Liver (tissue), 9 donors: ENCODE measurements around the gene AGAP9. TPM values are rescaled to one million over a fixed set of nuclear protein-coding genes. Genes with fewer than 3 reads are reported as not detected.
A peak's percentile ranks its signal among the peaks of the same experiment; 100 is the strongest.
"Not testable (repeated sequence)": the region's sequence is repeated elsewhere in the genome, so short reads cannot be mapped to it uniquely, and the experiment has no call there.

Experiments used
- DNase-seq: peaks from one replicate; pipeline ENCODE4 v3.0.0-alpha.2; 2017; ENCODE audit warnings: low spot score
- H3K27ac ChIP-seq, 2 donors: one replicate each; pipeline ENCODE4 v1.7.0; 2013; ENCODE audit warnings: inconsistent platforms in 2 of 2, low read length in 2 of 2, control low read depth in 1 of 2, low read depth in 1 of 2, mild to moderate bottlenecking in 1 of 2
- H3K27me3 ChIP-seq, 4 donors: one replicate each; pipeline versions ENCODE4 v1.6.1 to v1.7.0; 2013; ENCODE audit warnings: low read length in 3 of 4, inconsistent platforms in 1 of 4, mild to moderate bottlenecking in 1 of 4, moderate library complexity in 1 of 4; ENCODE audit not compliant: control insufficient read depth in 4 of 4, insufficient read depth in 4 of 4
- H3K36me3 ChIP-seq, 4 donors: one replicate each; pipeline versions ENCODE4 v1.6.1 to v1.7.0; 2013; ENCODE audit warnings: low read length in 3 of 4, mild to moderate bottlenecking in 3 of 4, low read depth in 1 of 4, moderate library complexity in 1 of 4; ENCODE audit not compliant: control insufficient read depth in 4 of 4, insufficient read depth in 3 of 4
- H3K4me1 ChIP-seq, 4 donors: one replicate each; pipeline versions ENCODE4 v1.6.1 to v1.7.0; 2013; ENCODE audit warnings: low read length in 3 of 4, mild to moderate bottlenecking in 3 of 4, moderate library complexity in 1 of 4; ENCODE audit not compliant: control insufficient read depth in 4 of 4, insufficient read depth in 4 of 4
- H3K4me3 ChIP-seq, 3 donors: one replicate each; pipeline versions ENCODE4 v1.6.1 to v1.7.0; 2013; ENCODE audit warnings: low read length in 3 of 3, control low read depth in 1 of 3, low read depth in 1 of 3, mild to moderate bottlenecking in 1 of 3
- H3K9ac ChIP-seq, 2 donors: one replicate each; pipeline ENCODE4 v1.7.0; 2013; ENCODE audit warnings: low read length in 2 of 2, mild to moderate bottlenecking in 2 of 2, moderate library complexity in 2 of 2, control low read depth in 1 of 2, low read depth in 1 of 2
- H3K9me3 ChIP-seq, 4 donors: one replicate each; pipeline versions ENCODE4 v1.6.1 to v1.7.0; 2013; ENCODE audit warnings: low read length in 3 of 4; ENCODE audit not compliant: control insufficient read depth in 4 of 4
- EGR1 ChIP-seq, 2 donors: IDR thresholded peaks; 2 replicates each; pipeline ENCODE4 v1.6.1; 2016 to 2018; ENCODE audit warnings: antibody characterized with exemption in 2 of 2, low read depth in 2 of 2
- GABPA ChIP-seq, 2 donors: IDR thresholded peaks in 1 of 2; conservative IDR thresholded peaks in 1 of 2; 2 replicates each; pipeline ENCODE4 v1.6.1; 2016; ENCODE audit warnings: antibody characterized with exemption in 2 of 2, mild to moderate bottlenecking in 1 of 2, moderate library complexity in 1 of 2
- HNF4A ChIP-seq, 2 donors: conservative IDR thresholded peaks; 2 replicates each; pipeline ENCODE4 v1.6.1; 2016; ENCODE audit warnings: antibody characterized with exemption in 2 of 2, mild to moderate bottlenecking in 2 of 2
- JUND ChIP-seq, 2 donors: IDR thresholded peaks; 2 replicates each; pipeline ENCODE4 v1.6.1; 2016; ENCODE audit warnings: antibody characterized with exemption in 2 of 2
- RAD21 ChIP-seq, 2 donors: IDR thresholded peaks; 2 replicates each; pipeline ENCODE4 v1.6.1; 2016; ENCODE audit warnings: antibody characterized with exemption in 2 of 2, mild to moderate bottlenecking in 2 of 2
- RXRA ChIP-seq, 2 donors: IDR thresholded peaks; 2 replicates each; pipeline ENCODE4 v1.6.1; 2017 to 2018; ENCODE audit warnings: antibody characterized with exemption in 2 of 2, mild to moderate bottlenecking in 1 of 2
- SP1 ChIP-seq: IDR thresholded peaks from 2 replicates; pipeline ENCODE4 v1.6.1; 2018; ENCODE audit warnings: antibody characterized with exemption, mild to moderate bottlenecking
- TAF1 ChIP-seq: conservative IDR thresholded peaks from 2 replicates; pipeline ENCODE4 v1.6.1; 2016; ENCODE audit warnings: antibody characterized with exemption, mild to moderate bottlenecking
- YY1 ChIP-seq: IDR thresholded peaks from 2 replicates; pipeline ENCODE4 v1.6.1; 2016; ENCODE audit warnings: antibody characterized with exemption, mild to moderate bottlenecking
- WGBS: extraction: QIAGEN DNeasy Blood & Tissue Kit; methylation state at CpG from one replicate; pipeline ENCODE4 v1.1.7; 2013; 5-methylcytosine and 5-hydroxymethylcytosine counted together
- polyA plus RNA-seq, 2 donors: library from polyadenylated mRNA; stranded (reverse) in 1 of 2; unstranded in 1 of 2; fragments of 200-250 nt in 1 of 2; fragments of >200 nt in 1 of 2; fragmentation: Nextera tagmentation in 1 of 2; extraction: Ambion mirVana in 1 of 2; gene quantifications; one replicate each; pipeline versions ENCODE4 v1.2.1 to v1.2.3, GENCODE V29; 2013 to 2015
- total RNA-seq, 2 donors: library from RNA; depleted of rRNA; stranded (reverse); fragments of >200 nt; gene quantifications; one replicate each; pipeline ENCODE4 v1.2.3, GENCODE V29; 2014
- TF ChIP-seq, protein P1 (sequence below): IDR thresholded peaks from 2 replicates; pipeline ENCODE4 v1.6.1; 2016; ENCODE audit warnings: antibody characterized with exemption
- TF ChIP-seq, protein P2 (sequence below): IDR thresholded peaks from 2 replicates; pipeline ENCODE4 v1.6.1; 2016; ENCODE audit warnings: antibody characterized with exemption
- TF ChIP-seq, protein P3 (sequence below): IDR thresholded peaks from 2 replicates; pipeline ENCODE4 v1.6.1; 2016; ENCODE audit warnings: antibody characterized with exemption, mild to moderate bottlenecking
- donor health status: healthy.
- donor health status: healthy.
- donor health status: healthy.
- donor health status: healthy.
- donor health status: healthy.

AGAP9 gene
- total and polyA plus RNA-seq, 4 donors, result 1.0 to 10.8 (median 3.3) TPM

DNA sequence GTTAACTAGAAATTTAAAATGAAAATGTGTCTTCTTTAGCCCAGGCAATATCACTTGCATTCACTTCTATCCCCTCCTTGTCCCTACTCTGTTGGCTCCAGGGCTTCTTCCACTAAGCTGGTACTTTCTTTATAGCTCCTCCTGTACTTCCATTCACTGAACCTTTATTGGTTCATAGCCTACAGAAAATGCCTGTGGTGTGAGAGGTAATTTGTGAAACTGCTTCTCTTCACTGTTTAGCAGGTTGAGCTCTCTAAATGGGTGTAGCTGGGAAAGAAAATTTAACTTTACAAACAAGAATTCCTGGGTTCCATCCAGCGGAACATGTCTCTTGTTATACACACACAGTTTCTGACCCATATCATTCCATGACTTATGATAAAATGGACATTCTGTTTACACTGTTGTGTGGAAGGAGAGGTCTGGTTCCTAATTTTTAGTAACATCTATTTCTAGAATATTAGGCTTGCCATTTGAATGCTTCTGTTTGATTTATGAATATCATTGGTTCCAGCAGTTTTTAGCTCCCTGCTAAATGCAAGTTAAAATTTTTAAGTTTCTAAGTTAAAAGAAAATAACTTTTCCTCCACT, 36.4 kb upstream of the AGAP9 start:
- H3K9ac ChIP-seq, H3K4me3 ChIP-seq, H3K27me3 ChIP-seq, H3K4me1 ChIP-seq, H3K36me3 ChIP-seq, DNase-seq, H3K27ac ChIP-seq, H3K9me3 ChIP-seq: not testable (repeated sequence)
- WGBS, result 94% methylated on average over 1 of the region's 1 CpG

DNA sequence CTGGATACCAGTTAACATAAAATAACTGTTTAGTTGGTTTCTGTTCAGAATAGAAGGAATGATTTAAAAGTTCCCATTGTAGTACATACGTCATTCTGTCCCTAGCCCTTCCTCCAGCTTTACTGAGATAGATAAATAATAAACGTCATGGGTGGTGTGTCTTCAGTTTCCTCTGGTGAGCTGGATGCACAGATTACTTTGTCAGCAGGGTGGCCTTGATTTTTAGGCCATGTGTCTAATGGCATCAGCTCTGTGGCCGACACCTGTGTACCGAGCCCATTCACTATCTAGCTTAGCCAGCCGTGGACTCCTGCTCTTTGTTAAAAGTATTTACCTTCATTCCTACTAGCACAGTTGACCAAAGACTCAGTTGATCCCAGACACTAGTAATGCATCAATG, 34.7 kb upstream of the AGAP9 start:
- peak; percentile 33 for DNase-seq
- not testable (repeated sequence) for H3K4me1 ChIP-seq, H3K9me3 ChIP-seq, H3K9ac ChIP-seq, H3K36me3 ChIP-seq, H3K4me3 ChIP-seq, H3K27me3 ChIP-seq
- peak overlapping the region; percentile 76 to 82 for H3K27ac ChIP-seq
- TF ChIP-seq RXRA (IDR thresholded peaks at IDR 0.05) (peak in 1 of 2 donors; percentile 29), SP1 (peak; percentile 15), RAD21 (IDR thresholded peaks at IDR 0.05) (peak in 1 of 2 donors; percentile 16), YY1 (peak; percentile 65), HNF4A (conservative IDR thresholded peaks at IDR 0.05) (peak; percentile 16 to 58)
- WGBS, result 30% methylated on average over 5 of the region's 5 CpGs

DNA sequence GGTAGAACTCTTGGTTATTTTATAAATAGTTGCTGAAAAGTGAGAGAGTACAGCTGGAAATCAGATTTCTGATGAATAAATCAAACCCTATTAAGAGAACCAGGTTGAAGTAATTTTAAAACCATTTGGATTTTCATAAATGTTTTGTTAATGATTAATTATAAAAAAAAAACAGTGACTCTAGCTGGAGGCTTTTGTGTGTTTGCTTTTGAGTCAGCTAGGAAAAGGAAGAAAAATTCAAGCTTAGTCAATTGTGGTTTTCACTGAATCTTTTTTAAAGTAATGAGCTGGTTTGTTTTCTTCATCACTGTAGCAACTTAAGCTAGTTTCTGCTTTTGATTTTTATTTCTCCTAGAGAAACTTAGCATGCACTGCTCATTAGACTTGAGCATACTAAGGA, 34.2 kb upstream of the AGAP9 start:
- H3K27ac ChIP-seq, result peak overlapping the region; percentile 76 to 82
- not testable (repeated sequence) for H3K36me3 ChIP-seq, H3K9me3 ChIP-seq, H3K4me3 ChIP-seq, H3K4me1 ChIP-seq, H3K27me3 ChIP-seq, DNase-seq, H3K9ac ChIP-seq

DNA sequence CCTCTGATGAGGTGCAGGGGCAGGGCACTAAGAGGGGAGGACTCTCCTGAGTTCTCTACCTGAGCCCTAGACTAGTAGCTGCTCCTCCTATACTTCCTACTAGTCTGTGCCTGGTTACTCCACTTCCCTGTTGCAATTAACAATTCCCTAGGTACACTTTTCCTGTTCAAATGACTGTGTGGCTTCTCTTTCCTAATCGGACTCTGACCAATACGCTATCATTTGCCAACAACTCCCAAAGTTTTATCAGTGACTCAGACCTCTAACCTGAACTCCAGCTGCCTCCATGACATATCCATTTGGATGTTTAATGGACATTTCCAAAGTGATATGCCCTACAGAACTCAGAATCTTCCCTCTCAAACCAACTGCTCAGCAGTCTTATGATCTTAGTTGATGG, 31.9 kb upstream of the AGAP9 start:
- not testable (repeated sequence) for H3K4me3 ChIP-seq, DNase-seq, H3K36me3 ChIP-seq, H3K9ac ChIP-seq, H3K4me1 ChIP-seq, H3K9me3 ChIP-seq, H3K27me3 ChIP-seq
- TF ChIP-seq RXRA (IDR thresholded peaks at IDR 0.05) (peak in 1 of 2 donors; percentile 57), JUND (IDR thresholded peaks at IDR 0.05) (peak; percentile 46 to 84), TAF1 (peak; percentile 21), HNF4A (conservative IDR thresholded peaks at IDR 0.05) (peak; percentile 57 to 69), EGR1 (IDR thresholded peaks at IDR 0.05; ENCODE audit: low read depth in 2 of 2) (peak in 1 of 2 donors; percentile 61), YY1 (peak; percentile 79), GABPA (IDR thresholded peaks at IDR 0.05 in 1 of 2, conservative IDR thresholded peaks at IDR 0.05 in 1 of 2) (peak in 1 of 2 donors; percentile 38), SP1 (peak; percentile 48)
- TF ChIP-seq, protein P1, sequence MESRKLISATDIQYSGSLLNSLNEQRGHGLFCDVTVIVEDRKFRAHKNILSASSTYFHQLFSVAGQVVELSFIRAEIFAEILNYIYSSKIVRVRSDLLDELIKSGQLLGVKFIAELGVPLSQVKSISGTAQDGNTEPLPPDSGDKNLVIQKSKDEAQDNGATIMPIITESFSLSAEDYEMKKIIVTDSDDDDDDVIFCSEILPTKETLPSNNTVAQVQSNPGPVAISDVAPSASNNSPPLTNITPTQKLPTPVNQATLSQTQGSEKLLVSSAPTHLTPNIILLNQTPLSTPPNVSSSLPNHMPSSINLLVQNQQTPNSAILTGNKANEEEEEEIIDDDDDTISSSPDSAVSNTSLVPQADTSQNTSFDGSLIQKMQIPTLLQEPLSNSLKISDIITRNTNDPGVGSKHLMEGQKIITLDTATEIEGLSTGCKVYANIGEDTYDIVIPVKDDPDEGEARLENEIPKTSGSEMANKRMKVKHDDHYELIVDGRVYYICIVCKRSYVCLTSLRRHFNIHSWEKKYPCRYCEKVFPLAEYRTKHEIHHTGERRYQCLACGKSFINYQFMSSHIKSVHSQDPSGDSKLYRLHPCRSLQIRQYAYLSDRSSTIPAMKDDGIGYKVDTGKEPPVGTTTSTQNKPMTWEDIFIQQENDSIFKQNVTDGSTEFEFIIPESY, result peak; percentile 37
- TF ChIP-seq, protein P2, sequence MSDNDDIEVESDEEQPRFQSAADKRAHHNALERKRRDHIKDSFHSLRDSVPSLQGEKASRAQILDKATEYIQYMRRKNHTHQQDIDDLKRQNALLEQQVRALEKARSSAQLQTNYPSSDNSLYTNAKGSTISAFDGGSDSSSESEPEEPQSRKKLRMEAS, result peak; percentile 62
- TF ChIP-seq, protein P3, sequence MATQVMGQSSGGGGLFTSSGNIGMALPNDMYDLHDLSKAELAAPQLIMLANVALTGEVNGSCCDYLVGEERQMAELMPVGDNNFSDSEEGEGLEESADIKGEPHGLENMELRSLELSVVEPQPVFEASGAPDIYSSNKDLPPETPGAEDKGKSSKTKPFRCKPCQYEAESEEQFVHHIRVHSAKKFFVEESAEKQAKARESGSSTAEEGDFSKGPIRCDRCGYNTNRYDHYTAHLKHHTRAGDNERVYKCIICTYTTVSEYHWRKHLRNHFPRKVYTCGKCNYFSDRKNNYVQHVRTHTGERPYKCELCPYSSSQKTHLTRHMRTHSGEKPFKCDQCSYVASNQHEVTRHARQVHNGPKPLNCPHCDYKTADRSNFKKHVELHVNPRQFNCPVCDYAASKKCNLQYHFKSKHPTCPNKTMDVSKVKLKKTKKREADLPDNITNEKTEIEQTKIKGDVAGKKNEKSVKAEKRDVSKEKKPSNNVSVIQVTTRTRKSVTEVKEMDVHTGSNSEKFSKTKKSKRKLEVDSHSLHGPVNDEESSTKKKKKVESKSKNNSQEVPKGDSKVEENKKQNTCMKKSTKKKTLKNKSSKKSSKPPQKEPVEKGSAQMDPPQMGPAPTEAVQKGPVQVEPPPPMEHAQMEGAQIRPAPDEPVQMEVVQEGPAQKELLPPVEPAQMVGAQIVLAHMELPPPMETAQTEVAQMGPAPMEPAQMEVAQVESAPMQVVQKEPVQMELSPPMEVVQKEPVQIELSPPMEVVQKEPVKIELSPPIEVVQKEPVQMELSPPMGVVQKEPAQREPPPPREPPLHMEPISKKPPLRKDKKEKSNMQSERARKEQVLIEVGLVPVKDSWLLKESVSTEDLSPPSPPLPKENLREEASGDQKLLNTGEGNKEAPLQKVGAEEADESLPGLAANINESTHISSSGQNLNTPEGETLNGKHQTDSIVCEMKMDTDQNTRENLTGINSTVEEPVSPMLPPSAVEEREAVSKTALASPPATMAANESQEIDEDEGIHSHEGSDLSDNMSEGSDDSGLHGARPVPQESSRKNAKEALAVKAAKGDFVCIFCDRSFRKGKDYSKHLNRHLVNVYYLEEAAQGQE, result peak; percentile 19
- 31% methylated on average over 2 of the region's 2 CpGs for WGBS
- peak overlapping the region; percentile 54 to 74 for H3K27ac ChIP-seq

DNA sequence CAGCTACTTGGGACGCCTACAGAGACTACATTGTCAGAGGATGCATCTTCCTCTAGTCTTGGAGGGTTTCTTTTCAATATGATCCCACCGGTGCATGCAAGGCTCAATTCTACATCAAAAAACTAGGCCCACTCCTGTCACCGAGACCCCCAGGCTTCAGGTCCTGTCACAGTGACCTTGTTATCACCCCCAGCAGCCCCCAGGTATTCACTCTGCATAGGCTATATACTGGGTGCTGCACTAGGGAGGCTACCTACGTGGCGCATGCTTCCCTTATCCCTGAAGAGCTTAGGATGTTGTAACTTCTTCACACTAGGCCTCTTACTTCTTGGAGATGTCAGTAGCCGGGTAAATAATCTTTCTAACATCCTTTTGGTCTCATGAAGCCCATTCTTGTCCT, 31.1 kb upstream of the AGAP9 start:
- not testable (repeated sequence) for H3K9me3 ChIP-seq, H3K36me3 ChIP-seq, H3K9ac ChIP-seq, H3K27me3 ChIP-seq, H3K4me1 ChIP-seq, DNase-seq, H3K4me3 ChIP-seq, H3K27ac ChIP-seq
- 95% methylated on average over 5 of the region's 6 CpGs for WGBS
